HepG2 (cell line): ENCODE results near the gene SH2D3C. TPM values are rescaled to one million over a fixed set of nuclear protein-coding genes. Genes with fewer than 3 reads are reported as not detected.

Experiments used
- ATAC-seq: fragments of 200-7000 bp; cut with Tn5 transposase; 3 replicates; pipeline ENCODE4 v1.9.1; 2020; ENCODE audit warnings: mild to moderate bottlenecking, moderate library complexity
- BruUV-seq: library from RNA; stranded (reverse); fragments of 400-500 nt; replicated peaks from 2 replicates; lab custom pipeline; 2021; lab: Mats Ljungman, UMichigan
- CTCF ChIA-PET: fragments of 300-600 bp; formaldehyde crosslinking; extraction: SDS; loops from one replicate; lab custom pipeline; 2021; ENCODE audit warnings: low total read pairs, inconsistent platforms, low intra/inter-chr PET ratio; lab: Yijun Ruan, JAX
- POLR2A ChIA-PET: fragments of 350-600 bp; sonication (Branson Sonifier 250); formaldehyde crosslinking; loops from one replicate; lab custom pipeline; 2020; ENCODE audit warnings: antibody characterized with exemption, inconsistent platforms; lab: Yijun Ruan, JAX
- DNase-seq: peaks from one replicate; pipeline ENCODE4 v3.0.0-alpha.2; 2015; ENCODE audit warnings: low spot score
- FAIRE-seq: peaks from 3 replicates; lab custom pipeline; 2011; peaks lifted over from hg19 to GRCh38; lab: Jason Lieb, UNC
- H2AFZ ChIP-seq: one replicate; pipeline ENCODE4 v1.6.1; 2011; ENCODE audit warnings: low read length, inconsistent platforms
- H3K27ac ChIP-seq: fragments of 300-600 bp; 3 replicates; pipeline ENCODE4 v1.8.0; 2011; ENCODE audit warnings: mixed run types, mild to moderate bottlenecking, mixed read lengths, low read length, inconsistent platforms; ENCODE audit not compliant: insufficient read depth; ENCODE audit errors: extremely low read length
- H3K27me3 ChIP-seq, 2 experiments: fragments of 200-600 bp in 1 of 2; 2 replicates in 1 of 2; 3 replicates in 1 of 2; pipeline versions ENCODE4 v1.6.0 to v1.8.0; 2011; ENCODE audit warnings: low read length in 2 of 2, mild to moderate bottlenecking in 2 of 2, moderate library complexity in 2 of 2, inconsistent platforms in 1 of 2; ENCODE audit not compliant: insufficient read depth in 2 of 2, control insufficient read depth in 1 of 2
- H3K36me3 ChIP-seq, 2 experiments: fragments of 200-600 bp in 1 of 2; replicated peaks in 1 of 2; 2 replicates in 1 of 2; 3 replicates in 1 of 2; pipeline versions ENCODE4 v1.5.1 to v1.8.0; 2011; ENCODE audit warnings: low read length in 2 of 2, inconsistent platforms in 1 of 2; ENCODE audit not compliant: insufficient read depth in 2 of 2, control insufficient read depth in 1 of 2
- H3K4me1 ChIP-seq: 2 replicates; pipeline ENCODE4 v1.5.1; 2012; ENCODE audit warnings: low read length, inconsistent platforms; ENCODE audit not compliant: insufficient read depth
- H3K4me2 ChIP-seq: 2 replicates; pipeline ENCODE4 v1.6.0; 2011; ENCODE audit warnings: low read depth, low read length, inconsistent platforms
- H3K4me3 ChIP-seq, 3 experiments: fragments of 200-600 bp in 1 of 3; sonication (generic), shearing (Covaris generic) in 1 of 3; replicated peaks in 1 of 3; 2 replicates each; pipeline ENCODE4 v1.5.1; 2011 to 2016; ENCODE audit warnings: low read length in 3 of 3, inconsistent platforms in 2 of 3, low read depth in 2 of 3, mild to moderate bottlenecking in 2 of 3, control low read depth in 1 of 3, mixed read lengths in 1 of 3; ENCODE audit not compliant: insufficient read depth in 1 of 3
- H3K79me2 ChIP-seq: one replicate; pipeline ENCODE4 v1.6.1; 2011; ENCODE audit warnings: low read length, inconsistent platforms; ENCODE audit not compliant: insufficient read depth
- H3K9ac ChIP-seq: 2 replicates; pipeline ENCODE4 v1.6.0; 2011; ENCODE audit warnings: mild to moderate bottlenecking, low read depth, low read length, inconsistent platforms; ENCODE audit not compliant: insufficient read depth
- H3K9me3 ChIP-seq: 2 replicates; pipeline ENCODE4 v1.5.1; 2012; ENCODE audit warnings: mild to moderate bottlenecking, low read length
- H4K20me1 ChIP-seq: 2 replicates; pipeline ENCODE4 v1.6.0; 2011; ENCODE audit warnings: inconsistent platforms, mild to moderate bottlenecking, low read length, moderate library complexity; ENCODE audit not compliant: insufficient read depth
- CBX2 ChIP-seq, 2 experiments: fragments of 200-600 bp in 1 of 2; sonication (generic); formaldehyde crosslinking in 1 of 2; IDR thresholded peaks; 2 replicates each; pipeline versions ENCODE4 v1.7.0 to v1.8.1; 2018 to 2022; ENCODE audit warnings: low read depth in 2 of 2, low read length in 1 of 2, mild to moderate bottlenecking in 1 of 2, missing genetic modification reagents in 1 of 2
- CHD4 ChIP-seq: fragments of 200-600 bp; sonication (generic); IDR thresholded peaks from 2 replicates; pipeline ENCODE4 v1.7.0; 2017; ENCODE audit warnings: mild to moderate bottlenecking, low read length, borderline replicate concordance
- RAD21 ChIP-seq: fragments of 450-650 bp; formaldehyde crosslinking; IDR thresholded peaks from 2 replicates; pipeline ENCODE4 v1.5.0; 2020; ENCODE audit warnings: mild to moderate bottlenecking
- RERE ChIP-seq: IDR thresholded peaks from 2 replicates; pipeline ENCODE4 v1.6.1; 2016; ENCODE audit warnings: low read depth, missing genetic modification reagents, missing compliant biosample characterization
- SNAI1 ChIP-seq: sonication (generic); formaldehyde crosslinking; IDR thresholded peaks from 2 replicates; pipeline ENCODE4 v1.5.0; 2020; ENCODE audit warnings: mild to moderate bottlenecking, missing genetic modification reagents, borderline replicate concordance
- TFE3 ChIP-seq: IDR thresholded peaks from 2 replicates; pipeline ENCODE4 v1.6.1; 2016
- XBP1 ChIP-seq: sonication (generic); formaldehyde crosslinking; IDR thresholded peaks from 2 replicates; pipeline ENCODE4 v1.5.0; 2020; ENCODE audit warnings: missing genetic modification reagents
- ZBTB20 ChIP-seq: sonication (generic); formaldehyde crosslinking; IDR thresholded peaks from 2 replicates; pipeline ENCODE4 v1.8.1; 2023; ENCODE audit warnings: missing genetic modification reagents, low read depth, mild to moderate bottlenecking, borderline replicate concordance
- ZNF441 ChIP-seq: sonication (generic); formaldehyde crosslinking; IDR thresholded peaks from 2 replicates; pipeline ENCODE4 v1.7.0; 2021; ENCODE audit warnings: missing genetic modification reagents, borderline replicate concordance
- ZNF558 ChIP-seq: sonication (generic); formaldehyde crosslinking; IDR thresholded peaks from 2 replicates; pipeline ENCODE4 v1.9.0; 2022; ENCODE audit warnings: mild to moderate bottlenecking, missing genetic modification reagents, borderline replicate concordance
- ZNF629 ChIP-seq: sonication (generic); formaldehyde crosslinking; conservative IDR thresholded peaks from 2 replicates; pipeline ENCODE4 v1.5.0; 2020; ENCODE audit warnings: missing genetic modification reagents
- ZZZ3 ChIP-seq: sonication (generic); formaldehyde crosslinking; IDR thresholded peaks from 2 replicates; pipeline ENCODE4 v1.4.0; 2020; ENCODE audit warnings: missing genetic modification reagents, mild to moderate bottlenecking, borderline replicate concordance
- WGBS: methylation state at CpG from one replicate; pipeline ENCODE4 v1.1.6; 2017; ENCODE audit warnings: low lambda C conversion rate; 5-methylcytosine and 5-hydroxymethylcytosine counted together
- in situ Hi-C: cut with HindIII; loops from 2 replicates; pipeline ENCODE4 v1.10.0; 2017; ENCODE audit warnings: low pct_unique_long_range_greater_than_20kb; ENCODE audit not compliant: extremely low pct_ligation_motif_present
- intact Hi-C: fragments of 100-400 bp; cut with micrococcal nuclease; formaldehyde crosslinking; loops from one replicate; pipeline ENCODE4 v1.10.0; 2022; ENCODE audit not compliant: unreplicated experiment
- polyA plus RNA-seq, 8 experiments: library from polyadenylated mRNA; depleted of rRNA in 3 of 8; stranded (reverse) in 7 of 8; unstranded in 1 of 8; fragments of >200 nt; fragmentation: Illumina TruSeq in 4 of 8; extraction: Trizol in 4 of 8; gene quantifications; 2 replicates each; pipeline versions ENCODE4 v1.2.1 to v1.2.3, GENCODE V29; 2011 to 2016; ENCODE audit warnings: low read depth in 4 of 8, missing spikeins in 1 of 8, mixed read lengths in 1 of 8; ENCODE audit not compliant: insufficient read depth in 1 of 8
- total RNA-seq, 5 experiments: library from RNA; depleted of rRNA; stranded (reverse); fragments of >200 nt; fragmentation: Illumina TruSeq; extraction: Trizol; gene quantifications; 2 replicates each; pipeline ENCODE4 v1.2.3, GENCODE V29; 2016; ENCODE audit warnings: low read depth in 1 of 5

The SH2D3C gene
- total and polyA plus RNA-seq, 2 of the 13 experiments (the other 11 are each of a cell fraction or from before 2014, with no cell fraction given), result not detected

- TF ChIP-seq TFE3 (CRISPR knock-in tag), result no peak
- no peak for TF ChIP-seq RERE (CRISPR knock-in tag)
Observed at GRCh38 chr9:127708952-127709587, 69.4 kb downstream of the SH2D3C start (continued).

- intact Hi-C loops, result no loop called here
- 11% methylated on average over 4 of the region's 5 CpGs for WGBS
- BruUV-seq, result no TSS peak
- TF ChIP-seq SNAI1 (CRISPR knock-in tag), result no peak
- no peak for TF ChIP-seq CBX2 (IDR thresholded peaks at IDR 0.05; ENCODE audit: low read depth, low read length)
- TF ChIP-seq CBX2 (CRISPR knock-in tag; IDR thresholded peaks at IDR 0.05; ENCODE audit: low read depth), result no peak
- TF ChIP-seq RAD21 (CRISPR knock-in tag), result peak; percentile 31; the same call in 1 of the 2 replicates
- TF ChIP-seq CHD4, result 0 out of 2 replicates have a peak, but pooled peaks have one; percentile 43
- TF ChIP-seq ZNF558, result no peak
- TF ChIP-seq ZZZ3 (CRISPR knock-in tag), result no peak
- TF ChIP-seq ZBTB20, result no peak
- TF ChIP-seq XBP1 (CRISPR knock-in tag), result no peak
- peak; percentile 92 for TF ChIP-seq ZNF629 (CRISPR knock-in tag)
- no peak for TF ChIP-seq ZNF441
Observed at GRCh38 chr9:127707766-127708165, 70.7 kb downstream of the SH2D3C start.

More at GRCh38 chr9:127707766-127708165, 70.7 kb downstream of the SH2D3C start:
- in situ Hi-C loops, result no loop called here
- Histone ChIP-seq H3K4me2 (no peak overlapping the region), H3K27ac (no peak overlapping the region), H3K79me2 (no peaks in the 10 kb centered on the region), H3K36me3 (no peaks in the 10 kb centered on the region), H2AFZ (no peak overlapping the region), H3K27me3 (peaks cover 3 to 13% of the 10 kb centered on the region in 2 experiments; a peak in 2 of 5 replicates), H3K4me3 (no peak overlapping the region), H3K4me1 (peaks cover 28% of the 10 kb centered on the region), H3K9me3 (no peaks in the 10 kb centered on the region), H3K9ac (no peak overlapping the region), H4K20me1 (no peaks in the 10 kb centered on the region; the same call in 1 of the 2 replicates)
- FAIRE-seq, result no peak
- POLR2A ChIA-PET, result interaction anchor here (1.4 kb wide), 1 partner anchor 8 kb away, joined by 4 read pairs; the partner anchor contains the start of genes PTRH1 and TTC16
- ATAC-seq, result peak; percentile 21; the same call in 2 of the 3 replicates
- CTCF ChIA-PET, result no interaction called here
- DNase-seq, result peak; percentile 12
